ENCODE measurements around the gene NR1D2.
A peak's percentile ranks its signal among the peaks of the same experiment; 100 is the strongest.

The NR1D2 gene

GRCh38 chr3:23932571-23932970 lies 12.5 kb upstream of the NR1D2 start:
- no peak for DNase-seq

GRCh38 chr3:23934253-23934652 lies 10.8 kb upstream of the NR1D2 start:
- no peak for DNase-seq

GRCh38 chr3:23937296-23937695 lies 7.8 kb upstream of the NR1D2 start:
- DNase-seq = no peak

GRCh38 chr3:23938688-23939087 lies 6.4 kb upstream of the NR1D2 start:
- DNase-seq = no peak

- no peak for DNase-seq
These were observed 4.3 kb upstream of the NR1D2 start for GRCh38 chr3:23940775-23941174.

GRCh38 chr3:23941440-23941839 lies 3.6 kb upstream of the NR1D2 start:
- no peak for DNase-seq

GRCh38 chr3:23942546-23942945 lies 2.5 kb upstream of the NR1D2 start:
- no peak for DNase-seq

GRCh38 chr3:23944007-23944783 lies 891 bp upstream of the NR1D2 start:
- DNase-seq = peak in 2 of 3 experiments; percentile 25 to 65

- no peak for DNase-seq
These were observed 502 bp downstream of the NR1D2 start for GRCh38 chr3:23945663-23945912.

GRCh38 chr3:23945913-23946687 lies 1.0 kb downstream of the NR1D2 start:
- DNase-seq = peak; percentile 95 to 96 (median 96)

GRCh38 chr3:23948761-23949160 lies 3.7 kb downstream of the NR1D2 start:
- no peak for DNase-seq

GRCh38 chr3:23949784-23950183 lies 4.7 kb downstream of the NR1D2 start:
- peak in 1 of 3 experiments; percentile 7 for DNase-seq

- DNase-seq = no peak
These were observed 5.2 kb downstream of the NR1D2 start for GRCh38 chr3:23950293-23950692.

- no peak for DNase-seq
These were observed 7.6 kb downstream of the NR1D2 start for GRCh38 chr3:23952646-23953045.

- DNase-seq = no peak
These were observed 8.4 kb downstream of the NR1D2 start for GRCh38 chr3:23953523-23953922.

- no peak for DNase-seq
These were observed 9.1 kb downstream of the NR1D2 start for GRCh38 chr3:23954144-23954543.

- DNase-seq = no peak
These were observed 11.6 kb downstream of the NR1D2 start for GRCh38 chr3:23956701-23957100.

GRCh38 chr3:23959135-23959900 lies 14.2 kb downstream of the NR1D2 start:
- DNase-seq = no peak

GRCh38 chr3:23960649-23961048 lies 15.6 kb downstream of the NR1D2 start:
- DNase-seq = peak in 2 of 3 experiments; percentile 1 to 60

- peak in 1 of 3 experiments; percentile 55 for DNase-seq
These were observed 16.0 kb downstream of the NR1D2 start for GRCh38 chr3:23961066-23961465.

GRCh38 chr3:23961913-23962312 lies 16.8 kb downstream of the NR1D2 start:
- DNase-seq = no peak

- no peak for DNase-seq
These were observed 19.6 kb downstream of the NR1D2 start for GRCh38 chr3:23964537-23965235.

- no peak for DNase-seq
These were observed 21.2 kb downstream of the NR1D2 start for GRCh38 chr3:23966328-23966727.
